Epithelial cell of esophagus (primary cell): ENCODE results near the gene NIPA2.

Source experiments
- DNase-seq: peaks from one replicate; pipeline ENCODE4 v3.0.0; 2010; ENCODE audit warnings: low read depth
- H3K4me3 ChIP-seq: 2 replicates; pipeline ENCODE4 v1.5.1; 2011; ENCODE audit warnings: mild to moderate bottlenecking, low read length, control low read depth
- CTCF ChIP-seq: IDR thresholded peaks from 2 replicates; pipeline ENCODE4 v1.5.1; 2011; ENCODE audit warnings: low read depth, mild to moderate bottlenecking, low read length, control low read depth, inconsistent platforms; ENCODE audit not compliant: insufficient read depth; ENCODE audit errors: missing control alignments

NIPA2 gene

GRCh38 chr15:22916606-22917350 lies 78.3 kb downstream of the NIPA2 start:
- DNase-seq: no peak
- no peak for TF ChIP-seq CTCF
- H3K4me3 ChIP-seq: no peak overlapping the region

- no peak for TF ChIP-seq CTCF
- DNase-seq: no peak
Observed at GRCh38 chr15:22917556-22917955, 79.1 kb downstream of the NIPA2 start.

More at GRCh38 chr15:22917556-22917955, 79.1 kb downstream of the NIPA2 start:
- H3K4me3 ChIP-seq: no peak overlapping the region
